ENCODE data around the gene MAD1L1.
"Not testable (repeated sequence)": the region's sequence is repeated elsewhere in the genome, so short reads cannot be mapped to it uniquely, and the experiment has no call there.

DNA sequence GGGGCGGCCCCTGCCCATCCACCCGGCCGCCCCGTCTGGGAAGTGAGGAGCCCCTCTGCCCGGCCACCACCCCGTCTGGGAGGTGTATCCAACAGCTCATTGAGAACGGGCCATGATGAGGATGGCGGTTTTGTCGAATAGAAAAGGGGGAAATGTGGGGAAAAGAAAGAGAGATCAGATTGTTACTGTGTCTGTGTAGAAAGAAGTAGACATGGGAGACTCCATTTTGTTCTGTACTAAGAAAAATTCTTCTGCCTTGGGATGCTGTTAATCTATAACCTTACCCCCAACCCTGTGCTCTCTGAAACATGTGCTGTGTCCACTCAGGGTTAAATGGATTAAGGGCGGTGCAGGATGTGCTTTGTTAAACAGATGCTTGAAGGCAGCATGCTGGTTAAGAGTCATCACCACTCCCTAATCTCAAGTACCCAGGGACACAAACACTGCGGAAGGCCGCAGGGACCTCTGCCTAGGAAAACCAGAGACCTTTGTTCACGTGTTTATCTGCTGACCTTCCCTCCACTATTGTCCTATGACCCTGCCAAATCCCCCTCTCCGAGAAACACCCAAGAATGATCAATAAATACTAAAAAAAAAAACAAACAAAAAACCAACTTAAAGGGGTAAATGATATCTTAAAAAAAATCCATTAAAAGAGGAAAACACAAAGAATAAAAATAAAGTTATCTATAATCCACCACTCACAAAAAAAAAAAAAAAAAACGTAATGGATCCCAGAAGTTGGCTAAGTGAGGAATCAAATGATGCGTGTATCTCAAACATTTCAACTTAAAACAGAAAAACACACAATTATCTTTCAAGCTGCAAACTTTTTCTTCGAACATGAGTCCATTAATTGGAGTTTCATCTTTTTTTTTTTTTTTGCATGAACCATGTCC lies 70.5 kb downstream of the MAD1L1 start:
- TF ChIP-seq, protein P1, sequence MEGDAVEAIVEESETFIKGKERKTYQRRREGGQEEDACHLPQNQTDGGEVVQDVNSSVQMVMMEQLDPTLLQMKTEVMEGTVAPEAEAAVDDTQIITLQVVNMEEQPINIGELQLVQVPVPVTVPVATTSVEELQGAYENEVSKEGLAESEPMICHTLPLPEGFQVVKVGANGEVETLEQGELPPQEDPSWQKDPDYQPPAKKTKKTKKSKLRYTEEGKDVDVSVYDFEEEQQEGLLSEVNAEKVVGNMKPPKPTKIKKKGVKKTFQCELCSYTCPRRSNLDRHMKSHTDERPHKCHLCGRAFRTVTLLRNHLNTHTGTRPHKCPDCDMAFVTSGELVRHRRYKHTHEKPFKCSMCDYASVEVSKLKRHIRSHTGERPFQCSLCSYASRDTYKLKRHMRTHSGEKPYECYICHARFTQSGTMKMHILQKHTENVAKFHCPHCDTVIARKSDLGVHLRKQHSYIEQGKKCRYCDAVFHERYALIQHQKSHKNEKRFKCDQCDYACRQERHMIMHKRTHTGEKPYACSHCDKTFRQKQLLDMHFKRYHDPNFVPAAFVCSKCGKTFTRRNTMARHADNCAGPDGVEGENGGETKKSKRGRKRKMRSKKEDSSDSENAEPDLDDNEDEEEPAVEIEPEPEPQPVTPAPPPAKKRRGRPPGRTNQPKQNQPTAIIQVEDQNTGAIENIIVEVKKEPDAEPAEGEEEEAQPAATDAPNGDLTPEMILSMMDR (conservative IDR thresholded peaks at IDR 0.05): not testable (repeated sequence)
- TF ChIP-seq EZH2 (IDR thresholded peaks at IDR 0.05; ENCODE audit: low read depth): not testable (repeated sequence)

Data from PC-9 (cell line).